ENCODE data around the gene BCL2L11.

Gene BCL2L11

GRCh38 chr2:111169268-111169667 lies 48.6 kb downstream of the BCL2L11 start:
- in situ Hi-C loops (cut with MboI; ENCODE audit: low sequenced_read_pairs, unreplicated experiment), result no loop called here
- no peak for DNase-seq (ENCODE audit: low spot score)
- TF ChIP-seq CTCF (IDR thresholded peaks at IDR 0.05; ENCODE audit: borderline replicate concordance, control extremely low read depth, extremely low read depth, insufficient read depth, missing control alignments), result no peak

DNA sequence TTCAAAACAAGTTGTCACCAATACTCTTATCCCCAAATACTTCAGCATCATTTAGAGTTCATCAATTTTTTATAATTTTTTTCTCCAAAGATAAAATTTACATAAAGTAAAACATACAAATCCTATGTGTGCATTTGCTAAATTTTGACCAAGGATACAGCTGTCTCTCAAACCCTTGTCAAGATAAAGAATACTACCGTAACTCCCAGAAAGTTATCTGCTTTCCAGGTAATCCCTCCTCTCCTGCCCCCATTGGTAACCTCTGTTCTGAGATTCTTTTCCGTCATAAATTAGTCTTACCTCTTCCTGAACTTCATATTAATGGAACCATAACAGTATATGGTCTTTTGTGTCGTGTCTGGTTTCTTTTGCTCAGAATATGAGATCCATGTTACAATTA lies 49.2 kb downstream of the BCL2L11 start:
- DNase-seq (ENCODE audit: low spot score), result no peak
- in situ Hi-C loops (cut with MboI; ENCODE audit: low sequenced_read_pairs, unreplicated experiment), result no loop called here
- no peak for TF ChIP-seq CTCF (IDR thresholded peaks at IDR 0.05; ENCODE audit: borderline replicate concordance, control extremely low read depth, extremely low read depth, insufficient read depth, missing control alignments)

- in situ Hi-C loops (cut with MboI; ENCODE audit: low sequenced_read_pairs, unreplicated experiment), result no loop called here
- no peak for TF ChIP-seq CTCF (IDR thresholded peaks at IDR 0.05; ENCODE audit: borderline replicate concordance, control extremely low read depth, extremely low read depth, insufficient read depth, missing control alignments)
- no peak for DNase-seq (ENCODE audit: low spot score)
Observed at GRCh38 chr2:111171337-111171930, 50.7 kb downstream of the BCL2L11 start.

DNA sequence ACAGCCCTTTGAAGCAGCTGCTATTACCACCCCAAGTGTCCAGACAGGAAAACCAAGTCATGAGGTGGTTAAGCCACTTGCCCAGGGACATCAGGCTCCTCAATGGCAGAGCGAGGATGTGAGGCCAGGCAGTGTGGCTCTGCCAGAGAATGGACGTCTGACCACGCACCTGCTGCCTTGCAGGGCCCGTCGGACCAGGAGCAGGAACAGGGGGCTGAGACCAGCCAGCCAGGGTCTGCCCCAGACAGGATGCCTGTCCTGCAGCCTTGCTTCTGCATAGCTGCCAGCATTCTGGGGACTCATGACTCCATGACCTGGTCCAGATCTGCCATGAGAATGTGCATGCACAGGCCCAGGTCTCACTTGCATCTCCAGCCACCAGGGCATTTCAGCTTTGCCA lies 52.0 kb downstream of the BCL2L11 start:
- TF ChIP-seq CTCF (IDR thresholded peaks at IDR 0.05; ENCODE audit: borderline replicate concordance, control extremely low read depth, extremely low read depth, insufficient read depth, missing control alignments), result no peak
- in situ Hi-C loops (cut with MboI; ENCODE audit: low sequenced_read_pairs, unreplicated experiment), result no loop called here

GRCh38 chr2:111173338-111173737 lies 52.6 kb downstream of the BCL2L11 start:
- TF ChIP-seq CTCF (IDR thresholded peaks at IDR 0.05; ENCODE audit: borderline replicate concordance, control extremely low read depth, extremely low read depth, insufficient read depth, missing control alignments), result no peak
- in situ Hi-C loops (cut with MboI; ENCODE audit: low sequenced_read_pairs, unreplicated experiment), result no loop called here

More for the DNA sequence above, 52.0 kb downstream of the BCL2L11 start:
- no peak for DNase-seq (ENCODE audit: low spot score)

DNA sequence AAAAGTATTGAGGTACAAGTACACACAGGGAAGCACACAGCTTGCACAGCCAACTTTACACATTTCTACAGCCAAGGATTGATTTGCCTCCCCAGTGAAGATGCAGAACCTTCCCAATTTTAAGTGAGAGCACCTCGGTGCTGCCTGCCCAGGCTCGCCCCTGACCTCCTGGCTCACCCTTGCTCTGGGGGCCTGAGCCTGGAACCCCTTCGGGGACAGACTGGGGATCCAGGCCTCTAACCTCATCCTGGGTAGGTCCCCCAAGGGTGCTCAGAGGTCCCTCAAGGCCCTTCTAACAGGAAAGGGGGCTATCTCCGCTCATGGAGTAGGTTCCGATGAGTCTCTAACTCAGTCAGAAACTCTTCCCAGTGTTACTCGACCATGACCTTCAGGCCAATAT lies 53.1 kb downstream of the BCL2L11 start:
- DNase-seq (ENCODE audit: low spot score), result no peak
- no peak for TF ChIP-seq CTCF (IDR thresholded peaks at IDR 0.05; ENCODE audit: borderline replicate concordance, control extremely low read depth, extremely low read depth, insufficient read depth, missing control alignments)
- in situ Hi-C loops (cut with MboI; ENCODE audit: low sequenced_read_pairs, unreplicated experiment), result no loop called here

More at GRCh38 chr2:111173338-111173737, 52.6 kb downstream of the BCL2L11 start:
- DNase-seq (ENCODE audit: low spot score), result no peak

Measured in GM13976 (cell line).